H9 (cell line): ENCODE data around the gene LIF. TPM values are rescaled to one million over a fixed set of nuclear protein-coding genes. Genes with fewer than 3 reads are reported as not detected.

Experiments
- DNase-seq: peaks from one replicate; pipeline ENCODE4 v3.0.0-alpha.2; 2017
- H2AFZ ChIP-seq: one replicate; pipeline ENCODE4 v1.6.1; 2013; ENCODE audit warnings: mild to moderate bottlenecking, low read length, control low read depth, moderate library complexity
- H2AK5ac ChIP-seq: 2 replicates; pipeline ENCODE4 v1.6.1; 2013; ENCODE audit warnings: low read length, control low read depth, mixed read lengths; ENCODE audit not compliant: insufficient read length
- H2BK120ac ChIP-seq: one replicate; pipeline ENCODE4 v1.6.1; 2013; ENCODE audit warnings: low read depth, mild to moderate bottlenecking, low read length, control low read depth, inconsistent platforms; ENCODE audit not compliant: poor library complexity, severe bottlenecking
- H2BK12ac ChIP-seq: 2 replicates; pipeline ENCODE4 v1.6.1; 2013; ENCODE audit warnings: low read length, control low read depth, mixed read lengths, low read depth; ENCODE audit not compliant: insufficient read length
- H2BK15ac ChIP-seq: 2 replicates; pipeline ENCODE4 v1.6.1; 2013; ENCODE audit warnings: low read depth, low read length, control low read depth
- H2BK20ac ChIP-seq: one replicate; pipeline ENCODE4 v1.6.1; 2013; ENCODE audit warnings: low read depth, mild to moderate bottlenecking, low read length, control low read depth, inconsistent platforms; ENCODE audit not compliant: poor library complexity, severe bottlenecking
- H2BK5ac ChIP-seq: 2 replicates; pipeline ENCODE4 v1.6.1; 2013; ENCODE audit warnings: low read length, control low read depth, mixed read lengths; ENCODE audit not compliant: insufficient read length
- H3K14ac ChIP-seq: 2 replicates; pipeline ENCODE4 v1.6.1; 2013; ENCODE audit warnings: low read length, control low read depth; ENCODE audit not compliant: insufficient read depth
- H3K18ac ChIP-seq: 2 replicates; pipeline ENCODE4 v1.6.1; 2013; ENCODE audit warnings: low read depth, mild to moderate bottlenecking, mixed read lengths, low read length, control low read depth; ENCODE audit not compliant: insufficient read length
- H3K23ac ChIP-seq: 2 replicates; pipeline ENCODE4 v1.6.1; 2013; ENCODE audit warnings: low read length, control low read depth, mixed read lengths, low read depth; ENCODE audit not compliant: insufficient read length
- H3K23me2 ChIP-seq: 2 replicates; pipeline ENCODE4 v1.6.1; 2013; ENCODE audit warnings: low read depth, mild to moderate bottlenecking, mixed read lengths, low read length, control low read depth; ENCODE audit not compliant: insufficient read length, poor library complexity, severe bottlenecking
- H3K27ac ChIP-seq: 2 replicates; pipeline ENCODE4 v1.5.1; 2013; ENCODE audit warnings: low read length, control low read depth, mixed read lengths, low read depth; ENCODE audit not compliant: insufficient read length
- H3K27me3 ChIP-seq: 2 replicates; pipeline ENCODE4 v1.6.1; 2013; ENCODE audit warnings: low read length, control low read depth, inconsistent platforms; ENCODE audit not compliant: insufficient read depth
- H3K4ac ChIP-seq: 2 replicates; pipeline ENCODE4 v1.6.1; 2013; ENCODE audit warnings: low read depth, mild to moderate bottlenecking, control low read depth, inconsistent platforms, low read length, moderate library complexity
- H3K4me1 ChIP-seq: 2 replicates; pipeline ENCODE4 v1.6.1; 2013; ENCODE audit warnings: low read length, control low read depth, inconsistent platforms; ENCODE audit not compliant: insufficient read depth
- H3K4me2 ChIP-seq: 2 replicates; pipeline ENCODE4 v1.6.1; 2013; ENCODE audit warnings: low read length, control low read depth, mixed read lengths; ENCODE audit not compliant: insufficient read length, insufficient read depth
- H3K56ac ChIP-seq: 2 replicates; pipeline ENCODE4 v1.6.1; 2013; ENCODE audit warnings: low read depth, mild to moderate bottlenecking, mixed read lengths, low read length, control low read depth; ENCODE audit not compliant: insufficient read length
- H3K79me1 ChIP-seq: 2 replicates; pipeline ENCODE4 v1.6.1; 2013; ENCODE audit warnings: low read depth, mild to moderate bottlenecking, moderate library complexity, low read length, control low read depth, inconsistent platforms; ENCODE audit not compliant: insufficient read depth, poor library complexity, severe bottlenecking
- H3K79me2 ChIP-seq: 2 replicates; pipeline ENCODE4 v1.6.1; 2013; ENCODE audit warnings: low read length, control low read depth, inconsistent platforms; ENCODE audit not compliant: insufficient read depth
- H3K9ac ChIP-seq: 2 replicates; pipeline ENCODE4 v1.6.1; 2013; ENCODE audit warnings: low read length, control low read depth, mixed read lengths; ENCODE audit not compliant: insufficient read length; ENCODE audit errors: extremely low read depth
- H3K9me3 ChIP-seq: one replicate; pipeline ENCODE4 v1.6.1; 2013; ENCODE audit warnings: low read depth, low read length, inconsistent platforms; ENCODE audit not compliant: control insufficient read depth
- H3T11ph ChIP-seq: one replicate; pipeline ENCODE4 v1.6.1; 2013; ENCODE audit warnings: mild to moderate bottlenecking, low read length, control low read depth, inconsistent platforms
- H4K20me1 ChIP-seq: one replicate; pipeline ENCODE4 v1.6.1; 2013; ENCODE audit not compliant: control insufficient read depth, insufficient read length, insufficient read depth
- H4K5ac ChIP-seq: 2 replicates; pipeline ENCODE4 v1.6.1; 2013; ENCODE audit warnings: low read depth, mild to moderate bottlenecking, mixed read lengths, low read length, control low read depth; ENCODE audit not compliant: insufficient read length
- H4K8ac ChIP-seq: replicated peaks from 2 replicates; pipeline ENCODE4 v1.6.1; 2013; ENCODE audit warnings: low read length, control low read depth, mixed read lengths, low read depth; ENCODE audit not compliant: insufficient read length
- H4K91ac ChIP-seq: 2 replicates; pipeline ENCODE4 v1.6.1; 2013; ENCODE audit warnings: low read depth, mild to moderate bottlenecking, moderate library complexity, mixed read lengths, low read length, control low read depth; ENCODE audit not compliant: insufficient read length
- H3K27ac Mint-ChIP-seq, 3 experiments: 2 replicates in 2 of 3; 3 replicates in 1 of 3; pipeline ENCODE4 v1.8.0; 2020 to 2021; ENCODE audit warnings: mixed read lengths in 3 of 3, mild to moderate bottlenecking in 1 of 3, moderate library complexity in 1 of 3
- H3K27me3 Mint-ChIP-seq: 2 replicates; pipeline ENCODE4 v1.8.0; 2021; ENCODE audit warnings: low read depth, mild to moderate bottlenecking, moderate library complexity, mixed read lengths
- H3K36me3 Mint-ChIP-seq, 3 experiments: 2 replicates in 2 of 3; 3 replicates in 1 of 3; pipeline ENCODE4 v1.8.0; 2020 to 2021; ENCODE audit warnings: low read depth in 3 of 3, mixed read lengths in 3 of 3; ENCODE audit not compliant: insufficient read depth in 1 of 3
- H3K4me1 Mint-ChIP-seq, 2 experiments: 2 replicates each; pipeline ENCODE4 v1.8.0; 2020; ENCODE audit warnings: mixed read lengths in 2 of 2
- H3K4me3 Mint-ChIP-seq, 2 experiments: 2 replicates in 1 of 2; 3 replicates in 1 of 2; pipeline ENCODE4 v1.8.0; 2020 to 2021; ENCODE audit warnings: mild to moderate bottlenecking in 2 of 2, mixed read lengths in 2 of 2, moderate library complexity in 1 of 2
- H3K9me3 Mint-ChIP-seq, 2 experiments: 2 replicates in 1 of 2; 3 replicates in 1 of 2; pipeline ENCODE4 v1.8.0; 2020; ENCODE audit warnings: mild to moderate bottlenecking in 2 of 2, mixed read lengths in 2 of 2, moderate library complexity in 1 of 2
- WGBS: extraction: QIAGEN DNeasy Blood & Tissue Kit; methylation state at CpG from one replicate; pipeline ENCODE4 v1.1.7; 2013; ENCODE audit warnings: missing lambda C conversion rate, low lambda C conversion rate, mixed read lengths; ENCODE audit not compliant: insufficient read length; ENCODE audit errors: extremely low coverage; 5-methylcytosine and 5-hydroxymethylcytosine counted together
- total RNA-seq: library from RNA; stranded (reverse); gene quantifications from 2 replicates; pipeline ENCODE4 v1.2.1, GENCODE V29; 2021
- TF ChIP-seq, protein P1 (sequence below): fragments of 200-600 bp; sonication (generic); conservative IDR thresholded peaks from 3 replicates; pipeline ENCODE4 v1.8.0; 2021; ENCODE audit warnings: antibody characterized with exemption, mild to moderate bottlenecking

LIF gene
- total RNA-seq, 1 experiment from 2014 or later: 6.1 TPM

DNA sequence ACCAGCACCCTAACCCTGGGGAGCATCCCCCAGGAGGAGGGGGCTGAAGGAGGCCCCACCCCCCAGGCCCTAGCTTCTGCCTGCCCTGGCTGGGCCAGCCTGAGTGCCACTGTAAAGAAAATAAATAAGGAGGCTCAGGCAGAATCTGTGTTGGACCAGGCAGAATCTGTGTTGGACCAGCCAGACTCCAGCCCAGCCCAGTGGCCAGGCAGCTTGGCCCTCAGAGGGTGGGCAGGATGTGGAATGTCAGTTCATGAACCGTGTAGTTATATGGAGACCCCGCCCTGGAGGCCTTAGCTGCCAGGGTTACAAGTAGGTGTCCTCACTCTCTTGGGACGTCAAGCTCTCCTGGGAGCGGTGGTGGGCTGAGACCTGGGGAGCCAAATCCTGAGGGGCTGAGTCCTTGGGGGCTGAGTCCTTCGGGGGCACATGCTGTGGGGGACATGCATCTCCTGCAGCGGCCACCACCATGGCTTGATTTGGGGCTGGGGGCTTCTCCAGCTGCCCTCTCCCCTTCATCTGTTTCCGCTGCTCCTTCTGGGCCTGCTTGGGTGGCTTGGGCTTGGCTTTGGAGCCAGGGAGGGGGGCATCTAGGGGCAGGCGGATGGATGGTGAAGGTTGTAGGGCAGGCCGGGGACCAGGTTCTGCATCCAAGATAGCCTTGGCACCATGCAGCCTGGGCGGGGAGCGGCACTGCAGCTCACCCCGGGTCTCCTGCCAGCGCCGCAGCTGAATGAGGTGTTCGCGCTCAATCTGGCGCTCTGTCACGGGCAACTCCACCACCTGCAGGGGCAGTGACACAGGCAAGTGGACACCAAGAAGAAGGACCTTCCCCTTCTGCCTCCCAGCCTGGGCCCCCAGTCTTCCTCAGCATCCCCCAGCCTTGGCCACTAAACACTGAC, 45.8 kb upstream of the LIF start:
- H3K79me2 ChIP-seq: no peaks in the 10 kb centered on the region
- no peaks in the 10 kb centered on the region for H3K79me1 ChIP-seq
- no peaks in the 10 kb centered on the region for H3K9me3 ChIP-seq
- no peak overlapping the region for H2BK15ac ChIP-seq
- no peaks in the 10 kb centered on the region for H3K9me3 Mint-ChIP-seq
- H4K8ac ChIP-seq: no peak overlapping the region
- no peak overlapping the region for H3K9ac ChIP-seq
- no peak overlapping the region for H3K4me2 ChIP-seq
- no peaks in the 10 kb centered on the region for H4K20me1 ChIP-seq
- no peak overlapping the region for H2AFZ ChIP-seq
- H2AK5ac ChIP-seq: no peak overlapping the region
- DNase-seq: no peak
- H3K36me3 Mint-ChIP-seq: peaks cover 4 to 12% (median 5%) of the 10 kb centered on the region in 3 experiments; a peak in 5 of 7 replicates
- no peaks in the 10 kb centered on the region for H3K27me3 ChIP-seq
- no peaks in the 10 kb centered on the region for H3K27me3 Mint-ChIP-seq
- no peak overlapping the region for H2BK5ac ChIP-seq
- no CpG with 5 or more reads among the region's 18 CpGs for WGBS
- H3K23me2 ChIP-seq: peaks cover 8% of the 10 kb centered on the region
- H2BK12ac ChIP-seq: no peak overlapping the region
- H2BK20ac ChIP-seq: no peak overlapping the region
- no peak overlapping the region for H3K27ac Mint-ChIP-seq
- H3K23ac ChIP-seq: no peak overlapping the region
- no peak overlapping the region for H3K4me3 Mint-ChIP-seq
- peaks cover 5 to 16% of the 10 kb centered on the region in 2 experiments for H3K4me1 Mint-ChIP-seq
- no peak overlapping the region for H3K56ac ChIP-seq
- H4K5ac ChIP-seq: no peak overlapping the region
- TF ChIP-seq, protein P1, sequence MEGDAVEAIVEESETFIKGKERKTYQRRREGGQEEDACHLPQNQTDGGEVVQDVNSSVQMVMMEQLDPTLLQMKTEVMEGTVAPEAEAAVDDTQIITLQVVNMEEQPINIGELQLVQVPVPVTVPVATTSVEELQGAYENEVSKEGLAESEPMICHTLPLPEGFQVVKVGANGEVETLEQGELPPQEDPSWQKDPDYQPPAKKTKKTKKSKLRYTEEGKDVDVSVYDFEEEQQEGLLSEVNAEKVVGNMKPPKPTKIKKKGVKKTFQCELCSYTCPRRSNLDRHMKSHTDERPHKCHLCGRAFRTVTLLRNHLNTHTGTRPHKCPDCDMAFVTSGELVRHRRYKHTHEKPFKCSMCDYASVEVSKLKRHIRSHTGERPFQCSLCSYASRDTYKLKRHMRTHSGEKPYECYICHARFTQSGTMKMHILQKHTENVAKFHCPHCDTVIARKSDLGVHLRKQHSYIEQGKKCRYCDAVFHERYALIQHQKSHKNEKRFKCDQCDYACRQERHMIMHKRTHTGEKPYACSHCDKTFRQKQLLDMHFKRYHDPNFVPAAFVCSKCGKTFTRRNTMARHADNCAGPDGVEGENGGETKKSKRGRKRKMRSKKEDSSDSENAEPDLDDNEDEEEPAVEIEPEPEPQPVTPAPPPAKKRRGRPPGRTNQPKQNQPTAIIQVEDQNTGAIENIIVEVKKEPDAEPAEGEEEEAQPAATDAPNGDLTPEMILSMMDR: no peak
- H3K18ac ChIP-seq: no peak overlapping the region
- H3T11ph ChIP-seq: no peak overlapping the region
- H3K4ac ChIP-seq: no peak overlapping the region
- H3K14ac ChIP-seq: no peak overlapping the region
- H3K4me1 ChIP-seq: no peaks in the 10 kb centered on the region; the same call in 1 of the 2 replicates
- no peak overlapping the region for H2BK120ac ChIP-seq
- H3K27ac ChIP-seq: no peak overlapping the region
- H4K91ac ChIP-seq: no peak overlapping the region
